ENCODE data around the gene TYMS.

The TYMS gene

DNA sequence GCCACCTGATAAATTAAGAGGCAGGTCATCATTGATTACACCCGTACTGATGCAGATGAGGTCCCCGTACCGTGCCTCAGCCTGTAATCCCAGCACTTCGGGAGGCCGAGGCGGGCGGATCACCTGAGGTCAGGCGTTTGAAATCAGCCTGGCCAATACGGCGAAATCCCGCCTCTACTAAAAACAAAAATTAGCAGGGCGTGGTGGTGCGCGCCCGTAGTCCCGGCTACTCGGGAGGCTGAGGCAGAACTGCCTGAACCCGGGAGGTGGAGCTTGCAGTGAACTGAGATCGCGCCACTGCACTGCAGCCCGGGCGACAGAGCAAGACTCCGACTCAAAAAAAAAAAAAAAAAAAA, 55.7 kb downstream of the TYMS start:
- no peak for DNase-seq

DNA sequence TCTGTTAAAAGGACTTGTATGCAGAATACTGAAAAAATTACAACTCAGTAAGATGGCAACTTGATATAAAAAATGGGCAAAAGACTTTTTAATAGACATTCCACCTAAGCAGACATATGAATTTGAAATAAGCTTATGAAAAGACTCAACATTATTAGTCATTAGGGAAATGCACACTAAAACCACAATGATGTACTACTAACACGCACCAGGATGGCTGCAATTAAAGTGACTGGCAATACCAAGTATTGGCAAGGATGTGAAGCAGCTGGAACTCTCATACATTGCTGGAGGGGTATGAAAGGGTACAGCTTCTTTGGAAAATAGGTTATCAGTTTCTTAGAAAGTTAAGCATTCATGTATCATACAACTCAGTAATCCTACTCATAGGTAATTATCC, 58.2 kb downstream of the TYMS start:
- no peak for DNase-seq

DNA sequence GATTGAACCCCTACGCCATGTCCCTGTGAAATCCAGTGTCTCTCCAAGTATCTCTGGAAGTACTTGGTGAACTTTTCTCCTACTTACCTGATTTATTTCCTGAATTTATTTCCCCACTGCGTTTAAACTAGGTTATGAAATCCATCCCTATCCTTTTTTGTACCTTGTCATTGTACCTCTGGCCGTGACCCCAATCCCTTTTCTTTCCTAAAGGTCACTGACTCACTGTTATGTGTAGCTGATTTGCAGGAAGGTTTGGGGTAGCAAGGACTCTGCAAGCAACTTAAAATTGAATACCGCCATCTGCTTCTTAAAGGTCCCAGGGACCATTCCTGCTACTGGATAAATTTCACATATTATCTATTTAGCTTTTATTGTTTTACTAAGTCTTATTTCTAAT, 59.5 kb downstream of the TYMS start:
- no peak for DNase-seq

All from T1000 (cell line).